Fibroblast of villous mesenchyme (primary cell): ENCODE results near the gene PCSK4. TPM values are rescaled to one million over a fixed set of nuclear protein-coding genes. Genes with fewer than 3 reads are reported as not detected.

Experiments used
- DNase-seq: peaks from one replicate; pipeline ENCODE4 v3.0.0-alpha.2; 2010; ENCODE audit warnings: low read depth
- H3K4me3 ChIP-seq: 2 replicates; pipeline ENCODE4 v1.5.1; 2011; ENCODE audit warnings: low read depth, mild to moderate bottlenecking, low read length
- CTCF ChIP-seq: IDR thresholded peaks from 2 replicates; pipeline ENCODE4 v1.5.1; 2012; ENCODE audit warnings: low read depth, mild to moderate bottlenecking, low read length; ENCODE audit not compliant: insufficient read depth
- total RNA-seq: library from RNA; depleted of rRNA; stranded (reverse); fragments of >200 nt; gene quantifications from 2 replicates; pipeline ENCODE4 v1.2.3, GENCODE V29; 2012

Gene PCSK4
- total RNA-seq, 1 donor, result 1.3 TPM

GRCh38 chr19:1450735-1451731, 39.1 kb downstream of the PCSK4 start:
- H3K4me3 ChIP-seq, result no peak overlapping the region
- DNase-seq, result no peak
- TF ChIP-seq CTCF, result no peak

DNA sequence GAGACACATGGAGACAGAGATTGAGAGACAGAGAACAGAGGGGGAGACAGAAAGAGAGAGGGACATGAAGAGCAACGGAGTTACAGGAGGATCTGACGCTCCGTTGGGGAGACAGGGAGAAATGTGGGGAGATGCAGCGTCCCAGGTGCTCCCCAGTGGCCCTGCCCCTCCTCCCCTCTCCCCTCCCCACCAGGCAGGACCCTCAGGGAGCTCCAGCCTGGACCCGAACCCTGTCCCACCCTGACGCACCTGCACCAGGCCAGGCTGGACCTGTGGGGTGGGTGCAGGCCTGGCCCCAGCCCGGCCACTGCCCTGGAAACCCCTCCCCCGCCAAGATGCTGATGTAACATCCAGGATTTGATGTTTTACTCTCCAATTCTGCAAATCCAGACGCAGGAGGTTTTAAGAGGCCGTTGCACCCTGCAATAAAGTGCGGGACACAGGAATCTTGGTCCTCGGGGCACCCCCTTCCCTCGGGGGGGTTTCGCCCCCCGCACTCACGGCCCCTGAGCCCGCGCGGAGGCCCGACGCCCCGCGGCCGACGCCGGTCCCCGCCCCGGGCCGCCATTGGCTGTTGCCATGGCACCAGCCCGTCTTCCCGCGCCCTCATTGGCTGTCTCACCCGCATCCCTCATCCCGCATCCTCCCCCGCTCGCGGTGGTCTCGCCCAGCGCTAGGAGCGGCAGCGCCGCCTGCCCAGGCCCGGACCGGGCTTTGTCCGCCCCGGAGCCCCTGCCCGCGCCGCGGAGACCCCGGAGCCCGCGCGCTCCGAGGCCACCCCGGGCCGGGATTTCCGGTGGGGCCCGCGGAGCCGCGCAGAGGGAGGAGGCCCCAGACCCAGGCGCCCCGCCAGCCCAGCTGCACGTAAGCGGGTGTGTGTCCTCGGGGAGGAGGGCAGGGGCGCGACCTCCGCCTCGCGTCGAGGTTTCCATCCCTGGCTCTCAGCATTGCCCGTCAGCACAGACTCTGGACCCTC, 40.4 kb downstream of the PCSK4 start, which contains the start of gene APC2:
APC2 (plus strand) TSS at position 655 of the 976 bp plus-strand sequence. CDS start 2,881 bp downstream, outside the sequence.
- H3K4me3 ChIP-seq, result no peak within 1 kb of the TSS
- no peak for DNase-seq
- no peak for TF ChIP-seq CTCF

DNA sequence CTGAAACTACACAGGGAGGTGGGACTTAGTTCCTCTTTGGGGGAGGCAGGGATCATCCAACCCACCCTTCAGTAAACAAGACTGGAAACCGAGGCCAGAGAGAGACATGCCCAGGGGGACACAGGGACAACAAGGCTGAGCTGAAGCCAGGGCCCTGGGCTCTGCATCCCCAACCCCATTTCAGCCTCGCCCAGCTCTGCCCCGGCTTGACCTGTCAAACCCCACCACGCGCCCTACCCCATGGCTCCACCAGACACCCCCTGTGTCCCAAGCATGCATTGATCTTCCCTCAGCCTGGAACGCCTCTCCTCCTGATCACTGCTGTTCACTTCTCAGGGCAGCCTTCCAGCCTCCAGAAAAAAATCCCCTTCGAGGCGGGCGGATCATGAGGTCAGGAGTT, 42.2 kb downstream of the PCSK4 start:
- no peak for DNase-seq
- H3K4me3 ChIP-seq, result no peak overlapping the region
- no peak for TF ChIP-seq CTCF

GRCh38 chr19:1447504-1447903, 42.6 kb downstream of the PCSK4 start:
- no peak for TF ChIP-seq CTCF
- H3K4me3 ChIP-seq, result no peak overlapping the region
- no peak for DNase-seq

- no peak for TF ChIP-seq CTCF
- DNase-seq, result no peak
- H3K4me3 ChIP-seq, result no peak overlapping the region
Measured at GRCh38 chr19:1446713-1447481, 43.3 kb downstream of the PCSK4 start.

DNA sequence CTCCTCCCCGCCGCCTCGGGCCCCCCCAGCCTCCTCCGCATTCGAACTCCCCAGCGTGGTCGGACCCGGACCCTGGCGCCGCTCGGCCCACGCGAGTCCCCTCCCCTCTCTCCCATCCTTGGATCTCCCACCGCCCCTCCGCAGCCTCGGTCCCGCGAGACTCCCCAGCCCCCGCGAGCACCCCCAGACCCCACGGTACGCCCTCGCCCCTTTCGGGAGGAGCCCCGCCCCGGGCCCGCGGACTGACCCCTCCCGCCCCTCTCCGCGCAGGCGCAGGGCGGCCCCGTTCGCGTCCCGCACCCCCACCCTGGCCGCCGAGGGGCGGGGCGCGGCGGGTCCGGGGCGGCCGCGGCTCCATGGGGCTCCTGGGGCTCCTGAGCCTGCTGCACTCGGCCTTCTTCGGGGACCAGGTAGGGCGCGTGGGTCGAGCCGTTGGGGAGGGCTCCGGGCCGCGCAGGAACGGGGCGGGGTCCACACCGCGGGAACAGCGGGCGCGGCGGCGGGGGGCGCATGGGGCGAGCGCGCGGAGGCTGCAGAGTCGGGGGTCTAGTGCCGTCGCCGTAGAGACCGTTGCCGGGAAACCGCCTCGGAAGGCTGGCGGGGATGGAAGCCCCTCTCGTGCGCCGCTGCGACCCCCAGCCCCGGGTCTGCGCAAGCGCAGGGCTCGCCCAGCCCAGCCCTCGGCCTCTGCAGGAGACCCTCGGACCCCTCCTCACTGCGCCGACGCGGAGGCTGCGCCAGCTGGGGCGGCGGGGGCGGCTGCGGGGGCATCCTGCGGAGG, 44.0 kb downstream of the PCSK4 start:
- no peak for TF ChIP-seq CTCF
- H3K4me3 ChIP-seq, result peak overlapping the region; percentile 56
- no peak for DNase-seq
